DND-41 (cell line): ENCODE measurements around the gene PLA2G2F.

ENCODE experiments used
- ATAC-seq: fragments of 200-7000 bp; cut with Tn5 transposase; 3 replicates; pipeline ENCODE4 v1.9.1; 2021; ENCODE audit warnings: low read depth; ENCODE audit not compliant: insufficient read depth
- DNase-seq: peaks from one replicate; pipeline ENCODE4 v3.0.0-alpha.2; 2020
- H2AFZ ChIP-seq: 2 replicates; pipeline ENCODE4 v1.6.0; 2012; ENCODE audit warnings: low read depth, low read length
- H3K27ac ChIP-seq: 2 replicates; pipeline ENCODE4 v1.5.1; 2012; ENCODE audit warnings: low read length, inconsistent platforms
- H3K27me3 ChIP-seq: fragments of 200-600 bp; sonication (generic); 2 replicates; pipeline ENCODE4 v1.6.0; 2012; ENCODE audit warnings: low read length, mild to moderate bottlenecking, inconsistent platforms; ENCODE audit not compliant: insufficient read depth, poor library complexity
- H3K36me3 ChIP-seq: 2 replicates; pipeline ENCODE4 v1.5.1; 2012; ENCODE audit warnings: low read length, inconsistent platforms; ENCODE audit not compliant: insufficient read depth
- H3K4me1 ChIP-seq: 2 replicates; pipeline ENCODE4 v1.5.1; 2012; ENCODE audit warnings: mild to moderate bottlenecking, low read length; ENCODE audit not compliant: insufficient read depth
- H3K4me2 ChIP-seq: 2 replicates; pipeline ENCODE4 v1.6.0; 2012; ENCODE audit warnings: mild to moderate bottlenecking, moderate library complexity, low read length, inconsistent platforms; ENCODE audit not compliant: insufficient read depth
- H3K4me3 ChIP-seq, 2 experiments: fragments of 200-600 bp in 1 of 2; shearing (Covaris generic) in 1 of 2; 2 replicates each; pipeline ENCODE4 v1.5.1; 2012 to 2016; ENCODE audit warnings: inconsistent platforms in 2 of 2, low read length in 2 of 2, mild to moderate bottlenecking in 2 of 2, low read depth in 1 of 2, moderate library complexity in 1 of 2
- H3K79me2 ChIP-seq: 2 replicates; pipeline ENCODE4 v1.6.0; 2012; ENCODE audit warnings: low read length, inconsistent platforms; ENCODE audit not compliant: insufficient read depth
- H3K9ac ChIP-seq: 2 replicates; pipeline ENCODE4 v1.6.0; 2012; ENCODE audit warnings: low read depth, mild to moderate bottlenecking, inconsistent platforms, low read length, moderate library complexity
- H3K9me3 ChIP-seq: 2 replicates; pipeline ENCODE4 v1.5.1; 2012; ENCODE audit warnings: low read length, moderate library complexity, mild to moderate bottlenecking, inconsistent platforms; ENCODE audit not compliant: insufficient read depth, severe bottlenecking
- H4K20me1 ChIP-seq: 2 replicates; pipeline ENCODE4 v1.6.0; 2012; ENCODE audit warnings: low read length; ENCODE audit not compliant: insufficient read depth
- EZH2 ChIP-seq: IDR thresholded peaks from 3 replicates; pipeline ENCODE4 v1.6.1; 2012; ENCODE audit warnings: borderline replicate concordance, low read depth, mild to moderate bottlenecking, moderate library complexity, low read length, inconsistent platforms; ENCODE audit not compliant: severe bottlenecking
- TF ChIP-seq, protein P1 (sequence below): IDR thresholded peaks from 2 replicates; pipeline ENCODE4 v1.5.1; 2012; ENCODE audit warnings: borderline replicate concordance, low read length, moderate library complexity, mild to moderate bottlenecking; ENCODE audit not compliant: poor library complexity, severe bottlenecking; ENCODE audit errors: extremely low read depth

PLA2G2F gene

DNA sequence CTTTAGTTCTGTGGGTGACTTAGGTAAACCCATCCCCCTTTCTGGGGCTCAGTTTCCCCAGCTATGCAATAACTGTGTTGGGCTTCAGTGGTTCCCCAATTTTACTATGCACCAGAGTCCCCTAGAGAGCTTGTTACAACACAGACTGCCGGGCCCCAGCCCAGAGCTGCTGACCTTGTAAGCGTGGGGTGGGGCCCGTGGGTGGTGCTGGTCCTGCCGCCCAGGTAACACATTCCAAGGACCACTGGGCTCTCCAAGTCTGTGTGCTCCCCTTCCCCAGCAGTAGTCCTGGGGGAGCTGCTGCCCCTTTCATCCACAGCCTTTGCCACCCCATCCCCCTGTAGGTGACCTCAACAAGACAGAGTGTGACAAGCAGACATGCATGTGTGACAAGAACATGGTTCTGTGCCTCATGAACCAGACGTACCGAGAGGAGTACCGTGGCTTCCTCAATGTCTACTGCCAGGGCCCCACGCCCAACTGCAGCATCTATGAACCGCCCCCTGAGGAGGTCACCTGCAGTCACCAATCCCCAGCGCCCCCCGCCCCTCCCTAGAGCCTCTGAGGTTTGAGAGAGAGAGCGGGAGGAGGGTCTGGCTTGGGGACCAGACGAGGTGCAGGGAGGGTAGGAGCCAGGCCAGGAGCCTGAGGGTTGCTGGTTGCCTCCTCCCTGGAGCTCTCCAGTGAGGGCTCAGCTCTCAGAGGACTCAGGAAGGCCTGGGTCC is 8.9 kb downstream of the PLA2G2F start:
- ATAC-seq (no peak), DNase-seq (no peak)
- Histone ChIP-seq H3K27ac (no peak overlapping the region), H3K9ac (no peak overlapping the region), H4K20me1 (no peaks in the 10 kb centered on the region), H3K4me2 (no peak overlapping the region), H3K27me3 (no peaks in the 10 kb centered on the region), H2AFZ (no peak overlapping the region), H3K79me2 (no peaks in the 10 kb centered on the region), H3K4me1 (peaks cover 9% of the 10 kb centered on the region), H3K4me3 (no peak overlapping the region), H3K9me3 (no peaks in the 10 kb centered on the region), H3K36me3 (no peaks in the 10 kb centered on the region)
- no peak for TF ChIP-seq EZH2
- TF ChIP-seq, protein P1, sequence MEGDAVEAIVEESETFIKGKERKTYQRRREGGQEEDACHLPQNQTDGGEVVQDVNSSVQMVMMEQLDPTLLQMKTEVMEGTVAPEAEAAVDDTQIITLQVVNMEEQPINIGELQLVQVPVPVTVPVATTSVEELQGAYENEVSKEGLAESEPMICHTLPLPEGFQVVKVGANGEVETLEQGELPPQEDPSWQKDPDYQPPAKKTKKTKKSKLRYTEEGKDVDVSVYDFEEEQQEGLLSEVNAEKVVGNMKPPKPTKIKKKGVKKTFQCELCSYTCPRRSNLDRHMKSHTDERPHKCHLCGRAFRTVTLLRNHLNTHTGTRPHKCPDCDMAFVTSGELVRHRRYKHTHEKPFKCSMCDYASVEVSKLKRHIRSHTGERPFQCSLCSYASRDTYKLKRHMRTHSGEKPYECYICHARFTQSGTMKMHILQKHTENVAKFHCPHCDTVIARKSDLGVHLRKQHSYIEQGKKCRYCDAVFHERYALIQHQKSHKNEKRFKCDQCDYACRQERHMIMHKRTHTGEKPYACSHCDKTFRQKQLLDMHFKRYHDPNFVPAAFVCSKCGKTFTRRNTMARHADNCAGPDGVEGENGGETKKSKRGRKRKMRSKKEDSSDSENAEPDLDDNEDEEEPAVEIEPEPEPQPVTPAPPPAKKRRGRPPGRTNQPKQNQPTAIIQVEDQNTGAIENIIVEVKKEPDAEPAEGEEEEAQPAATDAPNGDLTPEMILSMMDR = no peak

DNA sequence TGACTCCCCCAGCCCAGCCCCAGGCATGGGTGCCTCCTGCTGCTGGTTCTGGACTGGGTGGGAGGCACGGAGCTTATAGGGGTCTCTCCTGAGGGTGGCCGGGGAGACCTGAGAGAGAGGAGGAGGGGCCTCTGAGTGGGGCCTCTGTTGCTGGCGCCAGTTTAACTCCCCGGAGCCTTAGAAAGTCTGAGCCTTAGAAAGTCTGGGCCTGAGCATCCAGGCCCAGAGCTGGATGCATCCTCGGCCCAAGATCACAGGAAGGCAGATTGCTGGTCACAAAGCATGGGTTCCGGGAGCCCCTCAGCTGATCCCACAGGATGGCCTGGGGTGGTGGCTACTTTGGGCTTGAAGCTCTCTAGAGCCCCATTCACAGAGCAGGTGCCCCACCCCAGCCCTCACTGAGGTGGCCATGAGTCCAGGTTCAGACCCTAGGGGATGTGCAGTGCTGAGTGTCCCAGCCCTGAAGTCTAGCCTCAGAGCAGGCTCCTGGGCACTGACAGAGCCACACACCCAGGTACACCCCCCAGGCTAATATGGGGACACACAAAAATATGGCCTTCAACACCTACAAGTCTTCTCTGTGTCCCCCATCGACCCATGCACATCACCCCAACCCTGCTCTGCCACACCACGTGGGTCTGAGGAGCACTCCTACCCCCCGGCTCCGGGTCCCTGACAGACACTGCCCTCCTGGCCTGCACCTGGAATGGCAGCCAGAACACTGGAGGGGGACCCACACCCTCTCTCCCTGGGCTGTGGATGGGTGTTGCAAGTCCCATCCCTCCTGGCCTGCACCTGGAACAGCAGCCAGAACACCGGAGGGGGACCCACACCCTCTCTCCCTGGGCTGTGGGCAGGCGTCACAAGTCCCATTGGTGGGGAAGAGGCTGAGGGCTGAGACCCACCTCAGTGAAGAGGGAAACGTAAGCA is 9.7 kb downstream of the PLA2G2F start:
- Histone ChIP-seq H4K20me1 (no peaks in the 10 kb centered on the region), H3K4me3 (no peak overlapping the region), H3K36me3 (no peaks in the 10 kb centered on the region), H3K9ac (no peak overlapping the region), H3K4me2 (no peak overlapping the region), H3K9me3 (no peaks in the 10 kb centered on the region), H2AFZ (no peak overlapping the region), H3K79me2 (no peaks in the 10 kb centered on the region), H3K27me3 (no peaks in the 10 kb centered on the region), H3K4me1 (peaks cover 9% of the 10 kb centered on the region), H3K27ac (no peak overlapping the region)
- DNase-seq = no peak
- no peak for ATAC-seq
- TF ChIP-seq EZH2 = no peak
- TF ChIP-seq, protein P1 = no peak

DNA sequence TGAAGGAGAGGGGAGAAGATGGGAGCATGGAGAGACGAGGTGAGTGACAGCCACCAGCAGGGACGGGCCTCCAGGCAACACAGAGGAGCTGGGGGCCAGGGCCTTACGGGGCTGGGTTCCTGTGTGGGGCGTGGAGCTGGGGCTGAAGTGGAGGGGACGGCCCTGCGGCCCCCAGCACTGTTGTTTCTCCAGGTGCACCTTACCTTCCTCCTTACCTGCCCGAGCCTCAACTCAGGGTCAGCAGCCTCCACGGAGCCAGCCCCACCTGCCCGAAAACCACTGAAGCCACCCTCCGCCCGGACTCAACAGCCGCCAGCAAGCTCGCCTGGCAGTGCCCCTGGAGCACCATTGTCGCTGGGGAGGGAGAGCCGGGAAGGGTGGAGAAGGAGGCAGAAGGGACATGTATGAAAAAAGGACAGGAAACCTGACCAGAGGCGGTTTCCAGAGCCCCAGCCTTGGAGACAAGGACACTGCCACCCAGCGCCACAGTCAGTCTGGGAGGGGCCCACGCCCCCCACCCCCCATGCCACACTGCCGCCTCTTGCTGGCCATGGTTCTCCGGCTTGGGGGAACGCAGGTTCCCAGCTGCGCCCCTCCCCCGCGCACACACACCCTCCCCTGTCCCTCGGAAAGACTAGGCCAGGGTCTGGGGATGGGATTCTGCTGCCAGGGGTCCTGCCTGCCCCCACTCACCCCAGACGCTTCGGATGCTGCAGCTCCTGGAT is 10.6 kb downstream of the PLA2G2F start:
- Histone ChIP-seq H3K4me1 (peaks cover 9% of the 10 kb centered on the region), H3K36me3 (no peaks in the 10 kb centered on the region), H3K9me3 (no peaks in the 10 kb centered on the region), H4K20me1 (no peaks in the 10 kb centered on the region), H3K9ac (no peak overlapping the region), H3K4me3 (no peak overlapping the region), H3K27me3 (no peaks in the 10 kb centered on the region), H3K27ac (no peak overlapping the region), H3K79me2 (no peaks in the 10 kb centered on the region), H2AFZ (no peak overlapping the region), H3K4me2 (no peak overlapping the region)
- DNase-seq (no peak), ATAC-seq (no peak)
- TF ChIP-seq EZH2 = no peak
- TF ChIP-seq, protein P1 = no peak
